ENCODE results near the gene PALLD. TPM values are rescaled to one million over a fixed set of nuclear protein-coding genes. Genes with fewer than 3 reads are reported as not detected.

Gene PALLD
- total and polyA plus RNA-seq, 12 donors, result 30.3 to 203 (median 90.5) TPM

GRCh38 chr4:168773388-168774195 is 276.7 kb downstream of the PALLD start:
- H3K9me3 ChIP-seq (replicated peaks in 1 of 3), result no peaks in the 10 kb centered on the region
- TF ChIP-seq, protein P1, sequence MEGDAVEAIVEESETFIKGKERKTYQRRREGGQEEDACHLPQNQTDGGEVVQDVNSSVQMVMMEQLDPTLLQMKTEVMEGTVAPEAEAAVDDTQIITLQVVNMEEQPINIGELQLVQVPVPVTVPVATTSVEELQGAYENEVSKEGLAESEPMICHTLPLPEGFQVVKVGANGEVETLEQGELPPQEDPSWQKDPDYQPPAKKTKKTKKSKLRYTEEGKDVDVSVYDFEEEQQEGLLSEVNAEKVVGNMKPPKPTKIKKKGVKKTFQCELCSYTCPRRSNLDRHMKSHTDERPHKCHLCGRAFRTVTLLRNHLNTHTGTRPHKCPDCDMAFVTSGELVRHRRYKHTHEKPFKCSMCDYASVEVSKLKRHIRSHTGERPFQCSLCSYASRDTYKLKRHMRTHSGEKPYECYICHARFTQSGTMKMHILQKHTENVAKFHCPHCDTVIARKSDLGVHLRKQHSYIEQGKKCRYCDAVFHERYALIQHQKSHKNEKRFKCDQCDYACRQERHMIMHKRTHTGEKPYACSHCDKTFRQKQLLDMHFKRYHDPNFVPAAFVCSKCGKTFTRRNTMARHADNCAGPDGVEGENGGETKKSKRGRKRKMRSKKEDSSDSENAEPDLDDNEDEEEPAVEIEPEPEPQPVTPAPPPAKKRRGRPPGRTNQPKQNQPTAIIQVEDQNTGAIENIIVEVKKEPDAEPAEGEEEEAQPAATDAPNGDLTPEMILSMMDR (IDR thresholded peaks at IDR 0.05), result no peak
- no peak for TF ChIP-seq POLR2A (IDR thresholded peaks at IDR 0.05)
- no peaks in the 10 kb centered on the region for H3K4me1 ChIP-seq (replicated peaks in 1 of 2)
- no peak overlapping the region for H3K27ac ChIP-seq
- no peaks in the 10 kb centered on the region for H3K27me3 ChIP-seq
- no peak overlapping the region for H3K4me3 ChIP-seq
- WGBS, 4 donors, result 79 to 81% (median 80%) methylated on average over 12 of the region's 12 CpGs
- intact Hi-C loops (cut with DNase I), result no loop called here
- no peak for DNase-seq
- H3K36me3 ChIP-seq (replicated peaks in 1 of 2), result no peaks in the 10 kb centered on the region

DNA sequence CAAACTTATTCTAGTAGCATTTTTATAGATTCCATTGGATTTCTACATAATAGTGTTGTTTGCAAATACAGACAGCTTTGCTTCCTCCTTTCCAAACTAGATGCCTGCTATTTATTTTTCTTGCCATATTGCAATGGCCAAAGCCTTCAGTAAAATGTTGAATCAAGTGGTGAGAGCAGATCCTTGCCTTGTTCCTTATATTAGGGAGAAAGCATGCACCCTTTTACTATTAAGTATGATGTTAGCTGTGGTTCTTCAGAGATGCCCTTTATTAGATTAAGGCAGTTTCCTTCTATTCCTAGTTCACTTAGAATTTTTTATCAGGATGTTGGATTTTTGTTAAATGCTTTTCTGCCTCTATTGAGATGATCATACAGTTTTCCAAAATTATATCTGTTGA is 279.5 kb downstream of the PALLD start:
- TF ChIP-seq, protein P1 (IDR thresholded peaks at IDR 0.05), result no peak
- TF ChIP-seq POLR2A (IDR thresholded peaks at IDR 0.05), result no peak
- Histone ChIP-seq H3K4me1 (replicated peaks in 1 of 2) (no peaks in the 10 kb centered on the region), H3K36me3 (replicated peaks in 1 of 2) (no peaks in the 10 kb centered on the region), H3K4me3 (no peak overlapping the region), H3K9me3 (replicated peaks in 1 of 3) (no peaks in the 10 kb centered on the region), H3K27ac (no peak overlapping the region), H3K27me3 (no peaks in the 10 kb centered on the region)
- no peak for DNase-seq
- intact Hi-C loops (cut with DNase I), result no loop called here

DNA sequence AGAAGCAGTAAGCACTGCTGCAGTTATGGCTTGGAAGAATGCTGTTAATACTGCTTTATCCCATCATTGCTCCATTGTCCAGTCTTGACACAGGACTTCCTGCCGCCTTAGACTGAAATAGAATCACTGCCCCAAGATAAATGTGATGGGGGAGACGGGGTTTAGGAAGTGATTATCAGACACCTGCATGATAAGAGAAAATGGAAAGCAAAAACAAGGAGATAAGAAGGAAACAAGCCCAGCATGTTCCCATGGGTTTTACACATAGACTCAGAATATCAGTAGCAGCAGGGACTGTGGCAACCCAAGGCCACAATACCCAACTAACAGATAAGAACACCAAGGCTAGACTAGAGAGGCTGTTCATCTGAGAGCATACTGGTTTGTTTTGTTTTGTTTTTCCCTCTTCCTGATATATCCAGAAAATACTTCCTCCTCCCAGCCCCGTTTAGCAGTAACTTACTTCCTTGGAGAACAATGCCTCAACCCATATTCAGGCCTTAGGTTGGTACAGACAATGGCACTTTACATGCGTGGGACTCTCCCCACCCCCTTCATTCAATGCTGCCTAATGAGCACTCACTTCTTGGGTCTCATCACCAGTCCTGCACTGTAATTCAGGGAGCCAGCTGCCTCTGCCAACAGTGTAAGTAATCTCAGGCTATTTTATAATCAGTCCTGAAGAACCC is 280.6 kb downstream of the PALLD start:
- no peak for TF ChIP-seq POLR2A (IDR thresholded peaks at IDR 0.05)
- H3K27me3 ChIP-seq, result no peaks in the 10 kb centered on the region
- no peaks in the 10 kb centered on the region for H3K4me1 ChIP-seq (replicated peaks in 1 of 2)
- intact Hi-C loops (cut with DNase I), result no loop called here
- H3K27ac ChIP-seq, result no peak overlapping the region
- H3K36me3 ChIP-seq (replicated peaks in 1 of 2), result no peaks in the 10 kb centered on the region
- 36 to 52% (median 45%) methylated on average over 4 of the region's 4 CpGs for WGBS, 4 donors
- no peak for DNase-seq
- H3K4me3 ChIP-seq, result no peak overlapping the region
- no peaks in the 10 kb centered on the region for H3K9me3 ChIP-seq (replicated peaks in 1 of 3)

DNA sequence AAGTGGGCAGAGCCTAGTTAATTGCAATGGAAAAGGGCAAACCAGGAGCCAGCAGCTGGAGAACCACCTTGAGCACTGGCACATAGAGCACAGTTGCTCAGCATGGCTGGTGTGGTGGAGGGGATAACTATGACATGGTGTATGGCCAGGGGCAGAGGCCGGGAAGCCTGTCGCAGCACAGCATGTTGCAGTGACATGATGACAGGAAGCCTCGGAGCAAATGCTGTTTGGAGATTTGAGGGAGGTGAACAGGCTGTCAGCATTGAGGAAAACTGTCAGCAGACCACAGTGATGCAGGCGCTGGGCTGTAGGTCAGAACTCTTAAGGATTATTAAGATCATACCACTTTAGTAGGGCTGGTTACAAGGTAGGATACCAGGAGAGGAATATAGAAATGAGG is 284.5 kb downstream of the PALLD start:
- H3K9me3 ChIP-seq (replicated peaks in 1 of 3), result no peaks in the 10 kb centered on the region
- DNase-seq, result no peak
- no peaks in the 10 kb centered on the region for H3K27me3 ChIP-seq
- no peak overlapping the region for H3K4me3 ChIP-seq
- no peak for TF ChIP-seq POLR2A (IDR thresholded peaks at IDR 0.05)
- TF ChIP-seq, protein P1 (IDR thresholded peaks at IDR 0.05), result no peak
- no peaks in the 10 kb centered on the region for H3K36me3 ChIP-seq (replicated peaks in 1 of 2)
- H3K4me1 ChIP-seq (replicated peaks in 1 of 2), result no peaks in the 10 kb centered on the region
- 62 to 74% (median 66%) methylated on average over 4 of the region's 4 CpGs for WGBS, 4 donors
- no peak overlapping the region for H3K27ac ChIP-seq
- intact Hi-C loops (cut with DNase I), result no loop called here
